Stimulated activated CD4-positive, alpha-beta T cell treated with anti-CD3 and anti-CD28 coated beads, TNF-alpha, amount 100 ng/mL, for 24 hours (primary cell): Measurements from ENCODE around the gene SLC30A1.

ENCODE experiments used
- DNase-seq, 3 experiments: peaks; one replicate each; pipeline ENCODE4 v3.0.0-alpha.2; 2020; ENCODE audit warnings: low read depth in 3 of 3

Gene SLC30A1

GRCh38 chr1:211607754-211608473, 29.0 kb upstream of the SLC30A1 start:
- DNase-seq, result no peak

GRCh38 chr1:211606914-211607753, 28.2 kb upstream of the SLC30A1 start:
- DNase-seq, result no peak

DNA sequence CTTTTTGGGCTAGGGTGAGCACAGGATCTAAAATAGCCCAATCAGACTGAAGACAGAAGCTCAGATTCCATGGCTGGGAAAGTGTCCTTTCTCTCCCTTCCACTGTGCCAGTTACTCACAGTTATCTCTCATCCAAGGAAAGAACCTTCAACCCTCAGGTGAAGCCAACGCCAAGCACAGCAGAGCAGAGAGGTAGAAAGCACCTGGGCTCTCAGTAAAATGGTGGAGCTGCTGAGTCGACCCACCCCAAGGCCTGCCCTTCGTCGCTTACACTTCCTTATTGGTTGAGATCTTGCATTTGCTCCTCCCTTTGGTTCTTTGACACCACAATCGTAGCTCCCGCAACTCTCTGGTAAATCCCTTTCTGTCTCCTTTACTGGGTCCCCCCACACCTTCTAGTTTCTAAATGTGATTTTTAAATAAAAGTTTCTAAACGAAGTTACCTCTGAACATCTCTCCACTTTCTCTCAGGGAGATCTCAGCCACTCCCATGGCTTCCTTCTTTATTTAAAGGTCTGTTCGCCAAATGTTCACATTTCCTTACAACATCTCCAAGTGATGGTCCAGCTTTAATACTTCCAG, 27.5 kb upstream of the SLC30A1 start:
- no peak for DNase-seq

DNA sequence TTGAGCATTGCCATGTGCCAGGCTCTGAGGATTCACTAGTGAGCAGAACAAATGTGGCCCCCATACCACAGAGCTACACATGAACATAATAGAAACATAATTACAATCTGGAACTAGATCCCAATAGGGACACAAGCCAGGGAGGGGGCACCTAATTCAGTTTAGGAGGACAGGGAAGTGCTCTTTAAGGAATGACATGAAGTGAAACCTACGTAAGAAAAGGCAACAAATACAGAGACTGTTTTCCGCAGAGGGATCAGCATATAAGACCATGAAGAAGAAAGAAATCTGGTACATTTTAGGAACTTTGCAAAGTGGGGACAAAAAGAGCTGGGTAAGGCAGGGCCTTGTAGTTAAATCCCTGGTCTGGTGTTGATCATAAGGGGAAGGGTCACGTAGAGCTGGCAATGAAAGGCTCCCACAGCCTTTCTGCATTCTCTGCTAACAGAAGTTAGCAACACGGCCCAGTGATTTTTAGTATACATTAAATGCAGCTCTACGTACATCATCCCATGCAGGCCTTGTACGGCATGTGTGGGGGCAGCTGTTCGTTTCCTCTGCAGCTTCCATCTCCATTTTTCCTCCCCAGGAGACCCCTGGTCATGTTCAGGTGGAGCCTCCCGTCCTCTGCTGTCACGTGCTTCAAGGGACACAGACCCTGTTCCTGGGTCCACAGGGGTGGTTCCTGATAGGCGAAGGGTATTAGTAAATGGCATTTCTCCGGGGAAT, 26.8 kb upstream of the SLC30A1 start:
- no peak for DNase-seq

GRCh38 chr1:211605034-211605433, 26.1 kb upstream of the SLC30A1 start:
- no peak for DNase-seq

GRCh38 chr1:211604548-211604947, 25.6 kb upstream of the SLC30A1 start:
- no peak for DNase-seq

DNA sequence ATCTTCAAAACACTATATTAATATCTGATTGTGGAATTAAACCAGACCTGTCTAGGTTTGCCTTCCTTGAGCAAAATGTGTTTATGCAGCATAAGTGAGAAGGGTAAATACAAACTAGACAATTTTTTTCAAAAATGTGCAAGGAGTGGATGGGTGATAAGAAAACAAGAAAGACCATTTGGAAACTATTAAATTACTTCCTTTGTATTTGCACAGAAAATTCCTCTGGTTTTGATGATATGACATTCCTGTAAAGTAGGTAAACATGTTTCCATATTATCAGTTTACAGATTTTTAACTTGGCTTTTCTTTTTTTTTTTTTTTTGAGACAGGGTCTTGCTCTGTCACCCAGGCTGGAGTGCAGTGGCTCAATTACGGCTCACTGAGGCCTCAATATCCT, 24.8 kb upstream of the SLC30A1 start:
- no peak for DNase-seq

DNA sequence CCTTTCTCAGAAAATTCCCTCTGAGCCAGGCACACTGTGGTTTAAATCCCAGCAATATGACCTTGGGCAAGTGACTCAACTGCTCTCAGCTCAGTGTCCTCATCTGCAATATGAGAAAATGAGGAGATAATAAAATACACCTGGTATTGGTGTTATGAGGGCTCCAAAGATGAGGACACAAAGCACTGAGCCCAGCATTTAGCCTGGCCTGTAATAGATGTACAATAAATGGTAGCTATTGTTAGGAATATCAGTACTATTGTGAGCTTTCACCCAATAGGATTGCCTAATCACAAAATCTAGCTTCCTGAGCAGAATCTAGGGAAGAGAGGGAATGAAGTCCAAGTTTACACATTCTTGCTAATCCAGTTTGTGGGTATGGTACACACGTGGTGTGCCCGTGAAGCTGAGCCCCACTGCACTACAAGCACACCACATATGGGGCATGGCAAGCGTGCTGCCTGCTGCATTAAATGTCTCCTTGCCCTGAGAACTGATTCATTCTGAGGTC, 24.3 kb upstream of the SLC30A1 start:
- no peak for DNase-seq

GRCh38 chr1:211601982-211602670, 23.2 kb upstream of the SLC30A1 start:
- DNase-seq, result no peak

DNA sequence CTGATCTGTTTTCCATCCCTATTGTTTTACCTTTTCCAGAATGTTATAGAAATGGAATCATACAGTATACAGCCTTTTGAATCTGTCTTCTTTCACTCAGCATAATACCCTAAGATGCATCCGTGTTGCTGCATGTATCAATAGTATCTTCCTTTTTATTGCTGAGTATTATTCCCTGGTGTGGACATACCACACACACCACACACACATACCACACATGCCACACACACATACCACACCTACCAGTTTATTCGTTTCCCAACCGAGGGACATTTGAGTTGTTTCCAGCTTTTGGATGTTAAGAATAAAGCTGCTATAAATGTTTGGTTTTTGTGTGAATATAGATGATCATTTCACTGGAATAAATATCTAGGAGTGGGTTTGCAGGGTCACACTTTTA, 22.2 kb upstream of the SLC30A1 start:
- no peak for DNase-seq

DNA sequence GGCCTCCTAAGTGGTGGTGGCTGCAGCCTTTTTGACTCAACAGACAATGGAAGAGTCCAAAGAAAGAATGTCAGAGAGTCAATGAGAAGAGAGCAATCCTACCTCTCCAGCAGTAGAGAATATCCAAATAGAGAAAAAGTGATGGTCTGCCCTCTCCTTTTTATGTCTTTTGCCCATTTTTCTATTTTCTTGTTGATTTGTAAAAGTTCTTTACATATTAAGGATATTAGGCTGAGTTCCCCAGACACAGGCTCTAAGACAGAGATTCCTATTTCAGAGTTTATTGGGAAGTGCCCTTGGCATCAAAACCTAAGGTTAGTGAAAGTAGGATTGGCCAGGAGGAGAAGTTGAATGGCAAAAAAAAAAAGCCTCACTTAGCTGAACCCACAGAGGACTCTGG, 20.3 kb upstream of the SLC30A1 start:
- DNase-seq, result no peak

- DNase-seq, result no peak
Measured at GRCh38 chr1:211598514-211598913, 19.6 kb upstream of the SLC30A1 start.

DNA sequence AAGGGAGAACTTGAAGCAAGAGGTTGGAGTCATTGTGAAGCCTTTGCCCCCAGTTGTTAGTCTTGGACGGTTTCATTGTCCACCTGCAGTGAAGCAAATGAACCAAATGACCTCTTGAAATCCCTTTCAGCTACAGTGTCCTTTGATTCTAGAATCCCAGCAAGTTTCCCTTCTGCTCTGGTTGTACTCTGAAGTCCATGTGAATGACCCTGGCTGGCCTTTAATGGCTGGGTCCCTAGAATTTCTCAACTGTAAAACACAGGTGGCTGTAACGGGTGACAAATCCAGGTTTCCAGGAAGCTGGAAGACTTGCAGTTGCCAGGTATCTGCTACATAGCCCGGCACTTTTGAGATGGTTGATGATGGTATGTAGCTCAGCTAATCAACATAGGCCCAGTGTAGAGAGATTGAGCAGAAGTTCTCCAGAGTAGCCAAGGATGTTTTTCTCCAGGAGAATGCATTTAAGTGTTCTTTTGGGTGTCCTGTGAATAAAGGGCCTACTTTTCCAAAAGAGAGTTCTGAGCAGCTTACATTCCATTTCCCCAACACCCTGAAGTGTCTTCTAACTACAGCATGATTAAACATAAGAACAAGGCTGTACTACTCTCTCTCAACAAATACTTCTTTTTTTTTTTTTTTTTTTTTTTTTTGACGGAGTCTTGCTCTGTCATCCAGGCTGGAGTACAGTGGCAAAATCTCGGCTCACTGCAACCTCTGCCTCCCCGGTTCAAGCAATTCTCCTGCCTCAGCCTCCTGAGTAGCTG, 17.6 kb upstream of the SLC30A1 start:
- DNase-seq, result no peak

DNA sequence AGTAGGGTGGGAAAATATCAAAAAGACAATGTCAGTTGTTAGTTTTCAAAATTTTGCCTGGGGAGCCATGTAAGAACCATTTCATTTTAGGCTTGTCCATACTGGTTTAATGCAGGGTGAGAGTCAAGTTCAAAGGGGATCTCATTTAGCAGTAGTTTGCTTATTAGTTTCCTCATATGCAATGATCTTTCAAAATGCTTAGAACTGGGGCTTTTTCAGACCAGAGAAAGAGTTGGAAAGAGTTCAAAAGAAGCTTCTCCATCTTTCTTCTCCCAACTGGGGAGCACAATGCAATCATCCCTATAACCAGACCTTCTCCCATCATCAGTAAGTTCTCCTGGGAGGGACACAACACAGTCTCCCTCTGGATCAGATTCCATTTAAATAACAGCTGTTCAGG, 16.5 kb upstream of the SLC30A1 start:
- no peak for DNase-seq

DNA sequence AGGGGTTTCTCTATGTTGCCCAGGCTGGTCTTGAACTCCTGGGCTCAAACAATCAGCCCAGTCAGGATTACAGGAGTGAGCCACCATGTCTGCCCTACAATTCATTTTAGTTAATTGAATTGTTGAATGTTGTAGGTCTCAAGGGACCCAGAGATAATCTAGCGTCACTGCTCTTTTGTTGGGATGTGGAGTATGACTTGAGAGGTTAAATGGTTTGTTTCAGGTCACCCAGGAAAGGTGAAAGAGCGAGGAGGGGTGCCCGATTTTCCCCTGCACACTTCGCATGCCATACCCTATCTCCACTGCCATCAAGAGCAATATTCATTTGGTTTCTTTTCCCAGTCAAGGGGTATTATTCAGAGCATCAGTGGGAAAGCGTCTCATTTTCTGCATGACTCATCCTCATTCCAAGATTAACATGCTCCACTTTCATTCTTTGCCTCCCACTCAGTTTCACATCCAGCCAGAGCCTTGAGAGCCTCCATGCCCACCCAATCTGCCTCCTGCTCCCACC, 13.1 kb upstream of the SLC30A1 start:
- no peak for DNase-seq

- DNase-seq, result no peak
Measured at GRCh38 chr1:211589782-211590721, 11.1 kb upstream of the SLC30A1 start.

DNA sequence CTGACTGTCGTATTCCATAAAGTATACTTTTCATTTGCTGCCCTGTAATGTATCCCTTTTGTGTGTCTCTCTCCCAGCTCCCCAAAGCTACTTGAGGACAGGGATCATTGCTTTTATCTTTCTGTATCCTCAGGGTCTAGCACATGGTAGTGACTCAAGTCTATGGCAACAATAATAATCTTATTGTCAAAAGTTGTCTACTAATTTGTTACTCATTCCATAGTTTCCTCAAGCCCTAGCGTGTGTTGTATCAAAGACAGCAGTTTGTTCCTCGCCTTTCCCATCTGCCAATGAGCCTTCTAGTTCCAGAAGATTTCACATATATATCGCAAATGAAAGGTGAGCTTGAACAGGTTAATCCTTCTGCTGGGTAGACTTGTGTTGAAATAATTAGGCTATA, 9.8 kb upstream of the SLC30A1 start:
- no peak for DNase-seq

DNA sequence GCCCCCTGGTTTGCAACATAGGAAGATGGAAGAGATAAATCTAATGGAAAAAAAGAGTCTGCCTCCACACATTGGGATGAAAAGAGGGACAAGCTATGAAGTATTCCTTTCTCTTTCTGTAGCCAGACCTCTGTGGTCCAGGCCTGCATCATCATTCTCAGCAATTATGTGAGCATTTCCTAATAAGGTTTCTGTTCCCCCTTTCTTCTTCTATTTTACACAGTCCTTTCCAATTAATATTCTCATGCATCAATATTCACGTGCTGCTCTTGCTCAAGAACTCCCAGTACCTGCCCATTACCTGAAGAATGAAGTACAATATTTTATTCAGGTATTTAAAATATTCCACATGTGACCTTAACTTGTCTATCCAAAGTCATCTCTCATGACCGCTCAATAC, 8.2 kb upstream of the SLC30A1 start:
- DNase-seq, result no peak

GRCh38 chr1:211586538-211586937, 7.6 kb upstream of the SLC30A1 start:
- no peak for DNase-seq
